ENCODE results near the gene ACP7.

Gene ACP7

GRCh38 chr19:39144290-39145071, 60.3 kb downstream of the ACP7 start:
- intact Hi-C loops (cut with DNase I): no loop called here

GRCh38 chr19:39145180-39145953, 61.2 kb downstream of the ACP7 start:
- peak in 6 of 10 donors; percentile 43 to 91 (median 58) for DNase-seq
- intact Hi-C loops (cut with DNase I): no loop called here

More at GRCh38 chr19:39144290-39145071, 60.3 kb downstream of the ACP7 start:
- peak in 1 of 10 donors; percentile 78 for DNase-seq

GRCh38 chr19:39146091-39146490, 61.9 kb downstream of the ACP7 start:
- no peak for DNase-seq
- intact Hi-C loops (cut with DNase I): no loop called here

- intact Hi-C loops (cut with DNase I): no loop called here
- DNase-seq: no peak
These were observed 62.7 kb downstream of the ACP7 start for GRCh38 chr19:39146686-39147450.

- intact Hi-C loops (cut with DNase I): no loop called here
- DNase-seq: no peak
These were observed 63.3 kb downstream of the ACP7 start for GRCh38 chr19:39147480-39147879.

- intact Hi-C loops (cut with DNase I): no loop called here
- no peak for DNase-seq
These were observed 64.9 kb downstream of the ACP7 start for GRCh38 chr19:39148939-39149529.

GRCh38 chr19:39150235-39150634, 66.1 kb downstream of the ACP7 start:
- no peak for DNase-seq
- intact Hi-C loops (cut with DNase I): no loop called here

GRCh38 chr19:39150807-39151600, 66.8 kb downstream of the ACP7 start:
- intact Hi-C loops (cut with DNase I): no loop called here
- peak in 1 of 10 donors; percentile 75 for DNase-seq

- no peak for DNase-seq
- intact Hi-C loops (cut with DNase I): no loop called here
These were observed 67.9 kb downstream of the ACP7 start for GRCh38 chr19:39152066-39152465.

GRCh38 chr19:39154100-39154628, 70.0 kb downstream of the ACP7 start:
- DNase-seq: no peak
- intact Hi-C loops (cut with DNase I): no loop called here

GRCh38 chr19:39154629-39155100, 70.5 kb downstream of the ACP7 start:
- no peak for DNase-seq
- intact Hi-C loops (cut with DNase I): no loop called here

- intact Hi-C loops (cut with DNase I): no loop called here
- DNase-seq: no peak
These were observed 71.0 kb downstream of the ACP7 start for GRCh38 chr19:39155114-39155700.

- DNase-seq: no peak
- intact Hi-C loops (cut with DNase I): no loop called here
These were observed 71.6 kb downstream of the ACP7 start for GRCh38 chr19:39155741-39156140.

GRCh38 chr19:39156326-39157230, 72.4 kb downstream of the ACP7 start:
- no peak for DNase-seq
- intact Hi-C loops (cut with DNase I): no loop called here

- intact Hi-C loops (cut with DNase I): no loop called here
These were observed 73.3 kb downstream of the ACP7 start for GRCh38 chr19:39157275-39157996.

GRCh38 chr19:39157997-39158389, 73.8 kb downstream of the ACP7 start:
- intact Hi-C loops (cut with DNase I): no loop called here
- DNase-seq: no peak

More at GRCh38 chr19:39157275-39157996, 73.3 kb downstream of the ACP7 start:
- peak in 1 of 10 donors; percentile 81 for DNase-seq

GRCh38 chr19:39158646-39159260, 74.6 kb downstream of the ACP7 start:
- intact Hi-C loops (cut with DNase I): no loop called here
- no peak for DNase-seq

All from posterior cingulate gyrus (tissue), 11 donors.